Measurements from ENCODE around the gene CLDN10.
A peak's percentile ranks its signal among the peaks of the same experiment; 100 is the strongest.
"Not testable (repeated sequence)": the region's sequence is repeated elsewhere in the genome, so short reads cannot be mapped to it uniquely, and the experiment has no call there.

Gene CLDN10, protein sequence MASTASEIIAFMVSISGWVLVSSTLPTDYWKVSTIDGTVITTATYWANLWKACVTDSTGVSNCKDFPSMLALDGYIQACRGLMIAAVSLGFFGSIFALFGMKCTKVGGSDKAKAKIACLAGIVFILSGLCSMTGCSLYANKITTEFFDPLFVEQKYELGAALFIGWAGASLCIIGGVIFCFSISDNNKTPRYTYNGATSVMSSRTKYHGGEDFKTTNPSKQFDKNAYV

DNA sequence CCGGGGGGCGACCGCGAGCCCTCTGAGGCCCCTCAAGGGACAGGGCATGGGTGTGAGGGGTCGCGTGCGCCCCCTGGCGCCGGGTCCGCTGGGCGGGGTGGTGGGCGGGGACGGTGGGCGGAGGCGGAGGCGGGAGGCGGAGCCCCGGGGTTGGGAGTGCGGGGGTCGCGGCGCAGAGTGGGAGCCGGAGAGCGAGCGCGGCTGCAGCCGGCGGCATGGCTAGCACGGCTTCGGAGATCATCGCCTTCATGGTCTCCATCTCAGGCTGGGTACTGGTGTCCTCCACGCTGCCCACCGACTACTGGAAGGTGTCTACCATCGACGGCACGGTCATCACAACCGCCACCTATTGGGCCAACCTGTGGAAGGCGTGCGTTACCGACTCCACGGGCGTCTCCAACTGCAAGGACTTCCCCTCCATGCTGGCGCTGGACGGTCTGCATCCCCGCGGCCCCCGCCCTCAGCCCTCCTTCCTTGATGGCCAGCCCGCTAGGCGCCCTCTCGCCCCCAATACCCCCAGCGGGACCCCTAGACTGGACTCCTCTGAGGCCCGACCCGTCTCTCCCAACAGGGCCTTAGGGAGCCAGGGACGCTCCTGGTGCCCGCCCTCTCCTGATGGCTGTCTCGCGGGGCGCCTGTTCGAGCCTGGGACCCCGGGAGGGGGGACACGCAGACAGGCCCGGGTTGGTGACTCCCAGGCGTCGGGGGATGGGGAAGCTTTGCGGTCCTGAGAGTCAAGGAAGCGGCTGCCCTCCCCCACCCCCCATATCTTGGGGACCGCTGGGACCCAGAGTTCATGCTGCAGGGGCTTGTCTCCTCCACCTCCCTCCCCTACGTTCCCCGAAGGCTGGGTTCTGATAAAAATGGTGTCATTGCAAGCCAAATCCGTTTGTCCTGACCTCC, at the start of gene CLDN10:
CLDN10 (plus strand) TSS at position 182 of the 903 bp plus-strand sequence; CDS start at position 216, 34 bp downstream.
- peak; percentile 50 for DNase-seq

DNA sequence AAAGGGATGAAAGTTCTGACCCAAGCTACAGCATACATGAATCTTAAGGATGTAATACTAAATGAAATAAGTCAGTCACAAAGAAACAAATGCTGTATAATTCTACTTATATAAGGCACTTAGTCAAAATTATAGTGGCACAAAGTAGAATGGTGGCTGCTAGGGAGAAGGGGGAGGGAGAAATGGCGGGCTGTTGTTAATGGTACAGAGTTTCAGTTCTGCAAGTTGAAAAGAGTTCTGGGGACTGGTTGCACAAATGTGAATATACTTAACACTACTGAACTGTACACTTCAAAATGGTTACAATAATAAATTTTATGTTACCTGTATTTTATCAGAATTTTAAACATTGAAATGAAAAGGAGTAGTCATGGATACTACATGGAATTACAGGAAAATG, 48.9 kb upstream of the CLDN10 start:
- DNase-seq = no peak

DNA sequence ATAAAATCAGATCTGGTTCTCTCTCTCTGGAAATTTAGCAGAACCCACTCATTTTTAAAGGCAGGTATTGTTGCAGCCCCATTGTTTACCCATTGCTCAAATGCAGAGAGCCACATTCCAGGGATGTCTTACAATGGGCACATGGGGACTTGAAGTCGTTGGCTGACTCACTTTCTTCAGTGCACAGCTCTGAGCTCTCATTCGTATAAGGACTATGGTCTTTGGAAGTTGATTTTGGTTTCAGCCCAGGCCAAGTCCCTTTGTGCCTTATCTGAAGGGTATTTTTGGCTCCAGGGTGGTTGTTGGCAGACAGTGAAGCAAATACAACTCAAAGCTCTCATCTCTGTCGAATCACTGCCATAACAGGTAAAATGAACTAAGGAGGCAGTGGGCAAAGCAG, 47.3 kb upstream of the CLDN10 start:
- DNase-seq = no peak

DNA sequence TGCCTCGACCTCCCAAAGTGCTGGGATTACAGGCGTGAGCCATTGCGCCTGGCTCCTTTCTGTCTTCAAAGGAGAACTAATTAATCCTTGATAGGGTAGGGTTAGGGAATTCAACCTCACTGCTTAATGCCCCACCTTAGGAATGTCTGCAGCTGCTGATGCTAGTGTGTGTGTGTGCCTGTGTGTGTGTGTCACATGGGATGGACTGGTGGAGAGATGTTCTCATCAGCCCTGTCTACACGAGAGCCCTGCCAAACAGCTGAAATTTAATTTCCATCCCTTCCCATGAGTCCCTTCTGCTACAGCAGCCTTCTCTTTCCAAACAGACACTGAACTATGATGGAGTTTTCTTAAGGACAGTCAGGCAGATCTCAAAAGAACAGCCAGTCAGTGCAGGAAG, 46.5 kb upstream of the CLDN10 start:
- DNase-seq = no peak

DNA sequence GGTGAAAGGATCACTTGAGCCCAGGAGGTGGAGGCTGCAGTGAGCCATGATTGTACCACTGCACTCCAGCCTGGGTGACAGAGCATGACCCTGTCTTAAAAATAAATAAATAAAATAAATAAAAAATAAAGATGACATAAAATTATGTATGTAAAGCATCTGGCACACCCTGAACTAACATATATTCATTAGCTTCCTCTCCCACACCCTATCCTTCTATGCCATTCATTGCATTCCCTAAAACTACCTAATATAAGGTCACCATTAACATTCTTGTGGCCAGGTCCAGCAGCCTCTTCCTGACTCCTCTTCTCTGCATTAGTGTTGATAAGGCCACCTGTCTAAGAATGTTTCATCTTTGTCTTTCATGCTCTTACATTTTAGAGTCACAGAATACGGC, 44.5 kb upstream of the CLDN10 start:
- no peak for DNase-seq

DNA sequence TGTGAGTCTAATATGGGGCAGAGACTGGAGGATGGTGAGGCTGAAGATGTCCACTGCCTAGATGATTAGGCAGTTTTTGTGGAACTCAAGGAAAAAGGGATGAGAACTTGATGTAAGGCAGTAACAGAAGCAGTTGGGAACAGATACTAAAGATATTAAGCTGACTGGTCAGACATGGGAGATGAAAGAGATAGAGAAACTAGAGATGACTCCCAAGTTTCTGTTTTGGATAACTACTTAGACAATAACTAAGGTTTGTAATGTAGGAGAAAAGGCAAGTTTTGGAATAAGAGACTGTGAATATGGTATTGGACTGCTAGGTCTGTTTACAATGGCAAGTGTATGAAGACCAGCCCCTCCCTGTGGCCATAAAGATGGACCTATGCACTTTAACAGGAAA, 43.5 kb upstream of the CLDN10 start:
- no peak for DNase-seq

DNA sequence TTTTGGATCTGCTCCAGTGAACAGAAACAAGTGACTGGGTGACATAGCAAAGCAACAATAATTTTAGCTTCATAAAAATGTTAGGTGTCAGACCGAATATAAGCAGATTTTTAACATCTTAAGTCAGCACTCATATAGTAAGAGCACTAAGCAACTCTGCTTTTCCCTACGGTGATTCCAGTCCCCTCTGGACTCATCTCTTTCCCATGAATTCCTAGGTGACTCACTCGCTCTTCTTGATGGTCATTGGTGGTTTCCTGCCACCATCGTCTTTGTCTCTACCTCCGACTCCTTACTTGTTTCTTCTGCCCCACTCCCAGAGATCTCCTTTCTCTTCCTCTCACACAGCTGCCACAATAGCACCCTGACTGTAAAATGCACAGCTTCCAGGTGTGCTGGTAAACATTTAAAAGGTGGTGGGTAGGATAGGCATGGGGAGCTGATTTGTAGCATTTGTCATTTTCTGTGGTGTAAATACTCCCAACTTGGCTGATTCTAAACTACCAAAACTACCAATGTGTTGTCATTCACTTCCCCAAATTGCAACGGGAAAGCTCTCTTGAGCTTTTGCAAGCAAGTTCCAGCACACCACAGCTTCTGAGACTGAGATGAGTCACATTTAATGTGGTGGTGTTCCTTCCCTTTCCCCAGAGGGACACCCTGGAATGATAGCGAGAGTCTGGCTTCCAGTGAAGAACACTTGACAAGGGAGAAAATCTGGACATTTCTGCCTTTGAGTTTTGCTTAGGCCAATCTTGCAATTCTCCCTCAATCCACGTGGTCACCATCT, 42.8 kb upstream of the CLDN10 start:
- no peak for DNase-seq

DNA sequence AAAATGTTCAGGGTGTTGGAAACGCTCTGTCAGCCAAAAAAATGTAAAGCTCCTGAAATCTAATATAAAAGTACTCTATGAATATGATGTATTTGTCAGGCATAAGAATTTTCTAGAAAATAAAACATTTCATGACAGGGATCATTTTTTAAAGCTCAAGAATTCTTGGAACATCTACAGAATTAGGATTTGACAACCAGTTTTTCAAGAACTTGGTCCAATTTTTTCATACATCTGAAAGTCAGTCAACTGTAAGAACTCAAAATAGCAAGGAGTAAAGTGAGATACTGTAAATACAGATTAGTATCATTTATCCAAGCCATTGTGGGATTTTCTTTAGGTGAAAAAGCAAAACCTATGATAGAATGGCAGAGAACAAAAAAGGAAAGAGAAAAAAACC, 41.6 kb upstream of the CLDN10 start:
- no peak for DNase-seq

DNA sequence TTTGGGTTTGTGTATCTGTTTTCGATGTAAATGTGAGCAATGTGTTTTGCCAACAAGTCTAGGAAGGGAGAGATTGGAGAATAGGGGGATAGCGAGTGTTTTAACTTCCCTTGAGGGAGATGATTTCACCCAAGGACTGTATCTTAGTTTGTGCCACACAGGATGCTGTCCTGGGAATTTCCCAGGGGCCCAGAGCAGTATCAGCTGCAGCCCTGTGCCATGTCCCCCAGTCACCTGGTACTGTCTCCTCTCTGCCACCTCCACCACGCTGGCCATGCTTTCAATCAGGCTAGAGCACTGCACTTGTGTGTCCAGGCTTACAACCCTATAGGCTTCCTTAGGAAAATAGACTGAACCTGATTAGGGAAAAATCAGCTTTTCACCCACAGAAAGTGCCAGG, 40.1 kb upstream of the CLDN10 start:
- DNase-seq = no peak

DNA sequence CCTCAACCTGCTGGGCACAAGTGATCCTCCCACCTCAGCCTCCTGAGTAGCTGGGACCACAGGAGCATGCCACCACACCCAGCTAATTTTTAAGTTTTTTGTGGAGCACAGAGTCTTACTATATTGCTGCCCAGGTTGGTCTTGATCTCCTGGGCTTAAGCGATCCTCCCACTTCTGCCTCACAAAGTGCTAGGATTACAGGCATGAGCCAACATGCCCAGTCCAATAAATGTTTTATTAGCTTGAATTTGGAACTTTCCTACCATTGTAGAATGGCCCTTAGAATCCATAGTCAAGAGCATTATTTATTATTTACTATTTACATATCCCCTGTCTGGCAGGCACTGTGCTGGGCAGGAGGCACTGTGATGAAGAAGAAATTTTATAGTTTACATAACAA, 39.6 kb upstream of the CLDN10 start:
- DNase-seq = no peak

DNA sequence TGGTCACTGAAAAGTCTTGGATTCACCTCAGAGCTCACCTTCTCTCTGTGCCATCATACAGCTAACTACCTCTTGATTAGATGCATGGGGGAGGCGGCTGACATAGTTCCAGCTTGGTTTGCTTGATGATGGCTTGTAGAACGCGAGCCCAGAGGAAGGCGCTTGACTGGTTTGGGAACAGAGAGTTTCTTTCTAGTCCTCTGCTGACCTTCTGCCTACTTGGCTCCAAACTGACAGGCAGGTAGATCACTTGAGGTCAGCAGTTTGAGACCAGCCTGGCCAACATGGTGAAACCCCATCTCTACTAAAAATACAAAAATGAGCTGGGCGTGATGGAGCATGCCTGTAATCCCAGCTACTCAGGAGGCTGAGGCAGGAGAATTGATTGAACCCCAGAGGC, 36.9 kb upstream of the CLDN10 start:
- not testable (repeated sequence) for DNase-seq

DNA sequence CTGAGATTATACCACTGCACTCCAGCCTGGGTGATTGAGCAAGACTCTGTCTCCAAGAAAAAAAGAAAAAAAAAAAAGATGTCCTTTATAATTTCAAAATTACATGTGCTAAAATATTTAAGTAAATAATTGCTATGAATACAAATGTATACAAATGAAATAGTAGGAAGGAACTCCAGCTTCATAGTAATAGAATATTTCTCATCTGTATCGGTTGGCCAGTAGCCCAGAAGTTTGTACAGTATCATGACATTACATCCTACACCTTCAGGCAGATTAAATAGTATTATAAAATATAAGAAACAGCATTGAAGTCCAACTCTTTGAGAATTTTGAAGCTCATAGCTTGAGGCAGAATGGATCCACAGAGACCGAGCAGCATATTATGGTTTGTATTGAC, 36.5 kb upstream of the CLDN10 start:
- no peak for DNase-seq

DNA sequence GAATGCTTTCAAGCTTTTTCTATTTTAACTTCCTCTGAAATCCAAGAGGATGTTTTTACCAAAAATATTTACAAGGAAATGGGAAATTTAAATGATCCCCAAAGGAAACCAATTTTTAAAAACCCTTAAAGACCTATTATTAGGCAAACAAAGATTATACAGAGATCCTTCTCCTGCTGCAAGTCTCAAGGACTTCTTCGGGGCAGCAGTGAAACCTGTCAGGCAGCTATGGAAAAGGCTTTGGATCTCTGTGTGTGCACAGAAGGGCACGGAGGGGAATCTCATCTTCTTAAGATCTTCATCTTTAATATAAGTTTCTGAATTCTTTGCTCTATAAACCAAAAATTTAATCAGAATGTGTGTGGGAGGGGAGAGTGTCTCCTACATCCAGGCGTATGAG, 36.0 kb upstream of the CLDN10 start:
- no peak for DNase-seq

DNA sequence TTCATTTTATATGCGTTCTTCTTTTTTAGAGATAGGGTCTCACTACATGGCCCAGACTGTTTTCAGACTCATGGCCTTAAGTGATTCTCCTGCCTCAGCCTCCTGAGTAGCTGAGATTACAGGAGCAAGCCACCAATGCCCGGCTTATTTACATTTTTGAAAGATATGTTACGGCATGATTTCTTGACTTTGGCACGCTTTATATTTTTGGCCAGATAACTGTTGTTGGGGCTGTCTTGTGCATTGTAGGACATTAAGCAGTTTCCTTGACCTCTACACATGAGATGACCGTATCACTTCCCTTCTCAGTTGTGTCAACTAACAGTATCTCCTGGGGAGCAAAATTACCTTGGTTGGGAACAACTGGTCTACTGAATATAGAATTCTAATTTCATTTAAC, 28.9 kb upstream of the CLDN10 start:
- no peak for DNase-seq

DNA sequence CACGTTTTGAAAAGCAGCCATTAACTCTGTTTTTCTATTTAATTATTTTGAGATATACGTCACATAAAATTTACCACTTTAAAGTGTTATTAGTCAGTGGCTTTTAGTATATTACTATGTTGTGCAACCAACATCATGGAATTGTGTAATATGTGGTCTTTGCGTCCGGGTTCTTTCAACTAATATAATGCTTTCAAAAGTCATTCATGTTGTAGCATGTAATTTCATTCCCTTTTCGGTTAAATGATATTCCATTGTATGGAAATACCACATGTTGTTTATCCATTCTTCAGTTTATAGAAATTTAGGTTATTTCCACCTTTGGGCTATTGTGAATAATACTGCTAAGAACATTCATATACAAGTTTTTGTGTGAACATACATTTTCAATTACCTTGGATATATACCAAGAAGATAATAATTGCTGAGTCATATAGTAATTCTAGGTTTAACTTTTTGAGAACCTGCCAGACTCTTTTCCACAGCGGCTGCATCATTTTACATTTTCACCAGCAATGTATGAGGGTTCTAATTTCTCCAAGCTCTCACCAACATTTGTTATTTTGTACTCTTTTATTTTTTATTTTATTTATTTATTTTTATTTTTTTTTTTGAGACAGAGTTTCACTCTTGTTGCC, 28.1 kb upstream of the CLDN10 start:
- no peak for DNase-seq

DNA sequence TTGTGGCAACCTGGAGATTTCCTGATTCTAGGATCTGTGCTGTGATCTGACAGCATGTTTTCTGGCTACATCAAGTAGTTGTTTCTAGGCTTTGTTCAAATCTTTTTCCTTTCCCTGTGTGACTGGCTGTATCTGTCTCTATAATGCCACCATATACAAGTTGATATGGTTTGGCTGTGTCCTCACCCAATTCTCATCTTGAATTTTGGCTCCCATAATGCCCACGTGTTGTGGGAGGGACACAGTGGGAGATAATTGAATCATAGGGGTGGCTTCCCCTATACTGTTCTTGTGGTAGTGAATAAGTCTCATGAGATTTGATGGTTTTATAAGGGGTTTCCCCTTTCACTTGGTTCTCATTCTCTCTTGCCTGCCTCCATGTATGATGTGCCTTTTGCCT, 24.6 kb upstream of the CLDN10 start:
- DNase-seq = no peak

DNA sequence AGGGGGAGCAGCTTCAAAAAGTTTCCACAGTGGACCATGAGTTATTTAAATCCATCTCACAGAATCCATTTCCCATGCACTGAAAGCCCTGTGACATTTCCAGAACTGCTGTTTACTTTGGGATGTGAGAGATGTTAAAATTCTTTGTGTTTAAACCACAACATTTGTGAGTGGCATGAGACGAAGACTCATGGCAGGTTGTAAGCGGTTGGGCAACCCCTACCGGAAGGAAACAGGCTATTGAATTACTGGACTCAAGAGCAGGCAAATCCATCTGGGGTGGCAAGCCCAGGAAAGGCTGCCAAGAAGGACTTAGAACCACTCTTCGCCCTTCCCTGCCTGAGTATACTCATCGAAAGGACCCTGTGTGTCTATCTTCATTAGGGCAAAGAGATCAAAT, 22.3 kb upstream of the CLDN10 start:
- DNase-seq = no peak

DNA sequence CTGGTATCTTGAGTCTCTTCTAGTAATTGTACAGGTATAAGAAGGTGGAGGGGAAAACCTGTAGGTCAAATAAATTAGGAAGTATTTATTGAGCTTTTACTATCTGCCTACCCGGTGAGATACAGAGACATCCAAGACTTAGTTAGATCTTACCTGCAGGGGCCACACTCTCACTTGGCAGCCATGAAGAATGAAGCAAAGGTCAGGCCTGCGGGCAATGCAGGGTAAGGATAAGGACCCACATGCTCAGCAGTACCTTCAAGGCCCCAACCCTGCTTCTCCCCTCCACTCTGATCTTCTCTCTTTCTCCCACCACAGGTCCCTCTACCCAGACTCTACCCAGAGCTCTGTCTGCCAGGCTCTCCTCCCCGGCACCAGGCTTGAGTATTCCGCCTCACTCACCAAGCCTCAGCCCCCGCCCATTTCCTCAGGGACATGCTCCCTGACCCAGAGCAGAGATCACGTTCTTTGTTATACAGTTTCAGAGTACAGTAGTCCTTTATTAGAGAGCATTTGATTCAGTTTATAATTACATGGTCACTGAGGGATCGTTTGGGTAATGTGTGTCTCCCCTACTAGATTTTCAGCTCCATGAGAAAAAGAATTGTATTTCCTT, 18.9 kb upstream of the CLDN10 start:
- no peak for DNase-seq

DNA sequence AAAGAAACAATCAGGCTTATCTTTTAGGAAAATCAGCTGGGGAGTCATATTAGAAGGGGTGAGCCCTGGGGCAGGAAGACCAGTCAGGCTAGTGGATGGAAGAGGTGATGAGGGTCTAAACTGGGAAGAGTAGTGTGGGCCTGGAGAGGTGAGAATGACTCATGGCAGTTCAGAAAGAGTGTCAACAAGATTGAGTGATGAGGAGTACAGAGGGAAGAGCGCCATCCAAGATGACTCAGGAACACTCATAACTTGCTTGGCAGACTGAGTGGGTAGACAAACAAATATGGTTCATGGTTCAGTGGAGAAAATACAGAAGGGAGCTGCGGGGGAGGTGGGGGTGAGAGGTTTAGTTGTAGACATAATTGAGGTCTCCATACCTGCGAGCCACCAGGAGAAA, 17.3 kb upstream of the CLDN10 start:
- no peak for DNase-seq

DNA sequence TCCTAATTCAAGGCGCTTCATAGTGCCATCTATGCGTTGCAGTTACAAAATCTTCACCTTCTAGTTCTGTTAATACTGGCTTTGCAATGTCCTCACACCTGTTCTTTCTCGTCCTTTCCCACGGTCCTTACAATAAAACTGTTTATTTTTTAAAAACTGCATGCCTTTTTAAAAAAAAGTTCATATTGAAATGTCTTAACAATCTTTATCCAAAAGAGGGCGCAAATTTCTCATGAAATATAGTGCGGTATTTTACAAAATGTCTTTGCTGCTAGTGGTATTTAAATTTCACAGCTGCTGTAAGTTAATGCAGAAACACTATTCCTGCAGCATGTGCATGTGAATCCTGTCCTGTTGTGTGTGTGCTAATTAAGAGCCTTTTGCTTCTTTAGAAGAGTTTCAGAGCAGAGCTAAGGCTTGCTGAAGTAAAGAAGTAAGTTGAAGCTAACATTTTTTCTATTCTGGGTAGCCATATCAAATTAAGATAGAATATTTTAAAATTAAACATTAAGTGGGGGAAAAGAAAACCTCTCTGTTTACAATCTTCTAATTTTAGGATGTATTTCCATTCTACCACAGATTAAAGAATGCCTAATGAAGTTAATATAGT, 15.8 kb upstream of the CLDN10 start:
- DNase-seq = no peak

DNA sequence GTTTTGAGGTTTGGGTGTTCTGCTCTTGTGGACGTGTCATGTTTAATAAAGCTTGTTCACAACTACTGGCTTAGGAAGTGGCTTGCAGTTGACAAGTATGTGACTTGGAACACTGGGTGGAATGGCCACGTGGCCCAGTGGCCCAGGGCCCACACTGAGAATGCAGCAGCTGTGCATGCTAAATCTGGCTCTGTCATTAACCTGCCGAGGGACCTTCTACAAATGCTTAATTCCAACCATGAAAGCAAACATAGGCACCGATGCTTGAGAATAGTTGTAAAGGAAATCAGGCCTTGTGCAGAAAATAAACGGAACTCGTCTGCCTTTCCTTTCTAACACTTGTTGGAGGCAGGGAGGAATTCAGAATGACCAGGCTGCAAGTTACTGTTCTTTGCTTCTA, 11.6 kb upstream of the CLDN10 start:
- peak; percentile 59 for DNase-seq

DNA sequence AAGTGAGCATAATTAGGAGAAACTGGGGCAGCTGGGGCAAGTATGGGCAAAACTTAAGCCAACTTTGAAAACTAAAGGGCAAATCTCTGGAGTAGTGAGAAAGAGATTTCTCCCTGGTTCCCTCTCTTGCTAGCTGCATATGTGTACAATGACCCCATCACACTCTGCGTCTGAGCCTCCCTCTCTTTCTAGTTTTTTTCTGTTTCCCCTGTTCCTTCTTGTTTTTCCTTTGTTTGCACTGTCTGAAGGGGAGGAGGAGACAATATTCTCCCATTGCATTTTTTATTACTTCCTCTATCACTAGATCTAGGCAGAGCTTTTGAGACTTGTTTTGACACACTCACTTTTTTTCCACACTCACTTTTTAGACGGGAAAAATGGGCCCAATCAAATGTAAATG, 11.2 kb upstream of the CLDN10 start:
- no peak for DNase-seq

All from left hindlimb (tissue), 1 donor.